ENCODE data around the gene ARHGEF2. TPM values are rescaled to one million over a fixed set of nuclear protein-coding genes. Genes with fewer than 3 reads are reported as not detected.
A peak's percentile ranks its signal among the peaks of the same experiment; 100 is the strongest.

The ARHGEF2 gene
- total RNA-seq, 1 donor from 2014 or later: 169 TPM

GRCh38 chr1:155940993-155941844 is 37.1 kb downstream of the ARHGEF2 start, which contains the start of gene RXFP4:
RXFP4 (plus strand) TSS chr1:155941638; CDS start chr1:155941710, 72 bp downstream.
- H3K9me3 ChIP-seq: no peaks in the 10 kb centered on the region
- no peak for TF ChIP-seq CTCF (IDR thresholded peaks at IDR 0.05)
- H3K27me3 ChIP-seq: no peaks in the 10 kb centered on the region
- no peak within 1 kb of the TSS for H3K4me3 ChIP-seq
- H3K4me1 ChIP-seq: peaks cover 20 to 38% of the 10 kb centered on the region in 2 donors
- no peak for DNase-seq (ENCODE audit: low spot score in 2 of 2)
- peak within 1 kb of the TSS; percentile 80 to 92 for H3K27ac ChIP-seq
- intact Hi-C loops (cut with DNase I): no loop called here
- H3K36me3 ChIP-seq: peaks cover 0 to 2% of the 10 kb centered on the region in 2 donors

GRCh38 chr1:155940482-155940992 is 37.8 kb downstream of the ARHGEF2 start:
- H3K9me3 ChIP-seq: no peaks in the 10 kb centered on the region
- no peak overlapping the region for H3K4me3 ChIP-seq
- no peak for DNase-seq (ENCODE audit: low spot score in 2 of 2)
- intact Hi-C loops (cut with DNase I): no loop called here
- no peaks in the 10 kb centered on the region for H3K27me3 ChIP-seq
- peaks cover 20 to 38% of the 10 kb centered on the region in 2 donors for H3K4me1 ChIP-seq
- TF ChIP-seq CTCF (IDR thresholded peaks at IDR 0.05): no peak
- H3K27ac ChIP-seq: peak overlapping the region; percentile 80 to 92
- no peaks in the 10 kb centered on the region for H3K36me3 ChIP-seq

GRCh38 chr1:155938220-155938627 is 40.1 kb downstream of the ARHGEF2 start:
- H3K9me3 ChIP-seq: no peaks in the 10 kb centered on the region
- H3K27ac ChIP-seq: peak overlapping the region; percentile 80 to 92
- peaks cover 25 to 44% of the 10 kb centered on the region in 2 donors for H3K4me1 ChIP-seq
- DNase-seq (ENCODE audit: low spot score in 2 of 2): peak in 1 of 2 donors; percentile 77
- no peaks in the 10 kb centered on the region for H3K36me3 ChIP-seq
- intact Hi-C loops (cut with DNase I): loop anchor here (1.0 to 10.0 kb wide), 3 partner anchors 22 to 117 kb away; partner anchors contain the start of genes LAMTOR2 and UBQLN4
- H3K4me3 ChIP-seq: no peak overlapping the region
- TF ChIP-seq CTCF (IDR thresholded peaks at IDR 0.05): peak; percentile 75 to 86 (median 81)
- no peaks in the 10 kb centered on the region for H3K27me3 ChIP-seq

- intact Hi-C loops (cut with DNase I): loop anchor here (1.0 to 10.0 kb wide), 3 partner anchors 24 to 120 kb away; partner anchors contain the start of genes LAMTOR2, RIT1 and UBQLN4
- H3K4me3 ChIP-seq: peak overlapping the region; percentile 74 to 82
- no peaks in the 10 kb centered on the region for H3K27me3 ChIP-seq
- TF ChIP-seq CTCF (IDR thresholded peaks at IDR 0.05): no peak
- no peak for DNase-seq (ENCODE audit: low spot score in 2 of 2)
- peaks cover 20 to 27% of the 10 kb centered on the region in 2 donors for H3K36me3 ChIP-seq
- peaks cover 20 to 49% of the 10 kb centered on the region in 2 donors for H3K4me1 ChIP-seq
- H3K27ac ChIP-seq: peak overlapping the region; percentile 80 to 94
- H3K9me3 ChIP-seq: no peaks in the 10 kb centered on the region
Observed at GRCh38 chr1:155934936-155935590, 43.3 kb downstream of the ARHGEF2 start.

GRCh38 chr1:155934097-155934935 is 44.0 kb downstream of the ARHGEF2 start, which contains the start of gene KHDC4:
KHDC4 (minus strand) TSS chr1:155934413; CDS start chr1:155934373, 40 bp downstream.
- Histone ChIP-seq H3K4me1 (peaks cover 18 to 42% of the 10 kb centered on the region in 2 donors), H3K27me3 (no peaks in the 10 kb centered on the region), H3K36me3 (peaks cover 27 to 35% of the 10 kb centered on the region in 2 donors), H3K4me3 (peak within 1 kb of the TSS; percentile 74 to 82), H3K9me3 (no peaks in the 10 kb centered on the region), H3K27ac (peak within 1 kb of the TSS; percentile 90 to 94)
- DNase-seq (ENCODE audit: low spot score in 2 of 2): peak; percentile 91 to 98
- intact Hi-C loops (cut with DNase I): loop anchor here (1.0 to 10.0 kb wide), 3 partner anchors 23 to 120 kb away; partner anchors contain the start of genes LAMTOR2, RIT1 and UBQLN4
- TF ChIP-seq CTCF (IDR thresholded peaks at IDR 0.05): peak; percentile 20 to 35 (median 35)

All from ascending aorta (tissue), 2 donors.